HepG2 (cell line): Measurements from ENCODE around the gene MTFP1. TPM values are rescaled to one million over a fixed set of nuclear protein-coding genes. Genes with fewer than 3 reads are reported as not detected.
A peak's percentile ranks its signal among the peaks of the same experiment; 100 is the strongest.

Experiments used
- BHLHE40 ChIP-seq: IDR thresholded peaks from 2 replicates; pipeline ENCODE4 v1.6.1; 2011; ENCODE audit warnings: low read length, improper control_type of control experiment
- BRCA1 ChIP-seq: sonication (generic); formaldehyde crosslinking; IDR thresholded peaks from 2 replicates; pipeline ENCODE4 v1.4.0; 2020; ENCODE audit warnings: missing genetic modification reagents
- CEBPB ChIP-seq: IDR thresholded peaks from 2 replicates; pipeline ENCODE4 v1.6.1; 2011; ENCODE audit warnings: low read depth, low read length, improper control_type of control experiment, borderline replicate concordance
- DDIT3 ChIP-seq: sonication (generic); formaldehyde crosslinking; IDR thresholded peaks from 2 replicates; pipeline ENCODE4 v1.4.0; 2020; ENCODE audit warnings: mild to moderate bottlenecking, missing genetic modification reagents
- FIP1L1 ChIP-seq: fragments of 200-400 bp; formaldehyde crosslinking; IDR thresholded peaks from 2 replicates; pipeline ENCODE4 v1.6.1; 2018; ENCODE audit warnings: low read depth, mild to moderate bottlenecking, low read length, moderate library complexity, borderline replicate concordance; ENCODE audit not compliant: insufficient read depth
- GLI4 ChIP-seq: sonication (generic); formaldehyde crosslinking; IDR thresholded peaks from 2 replicates; pipeline ENCODE4 v1.5.1; 2020; ENCODE audit warnings: missing genetic modification reagents, mild to moderate bottlenecking, moderate library complexity, borderline replicate concordance
- GTF2F1 ChIP-seq: fragments of 150-350 bp; IDR thresholded peaks from 2 replicates; pipeline ENCODE4 v1.6.1; 2014; ENCODE audit warnings: low read length
- HDAC6 ChIP-seq: fragments of 200-600 bp; sonication (generic); IDR thresholded peaks from 2 replicates; pipeline ENCODE4 v1.7.0; 2017; ENCODE audit warnings: mild to moderate bottlenecking, antibody characterized with exemption, low read length, low read depth
- HMGA1 ChIP-seq: sonication (generic); formaldehyde crosslinking; conservative IDR thresholded peaks from 2 replicates; pipeline ENCODE4 v1.4.0; 2020; ENCODE audit warnings: missing genetic modification reagents
- LCORL ChIP-seq, 2 experiments: fragments of 450-650 bp in 1 of 2; sonication (generic) in 1 of 2; formaldehyde crosslinking in 1 of 2; IDR thresholded peaks; 2 replicates each; pipeline versions ENCODE4 v1.5.0 to v1.6.1; 2017 to 2020; ENCODE audit warnings: antibody characterized with exemption in 1 of 2, missing genetic modification reagents in 1 of 2
- MIER3 ChIP-seq: IDR thresholded peaks from 2 replicates; pipeline ENCODE4 v1.6.1; 2016; ENCODE audit warnings: missing compliant biosample characterization, borderline replicate concordance
- MNT ChIP-seq: fragments of 450-650 bp; IDR thresholded peaks from 2 replicates; pipeline ENCODE4 v1.6.1; 2016
- PBX2 ChIP-seq: IDR thresholded peaks from 2 replicates; pipeline ENCODE4 v1.6.1; 2016; ENCODE audit warnings: control low read depth
- PPARG ChIP-seq: conservative IDR thresholded peaks from 2 replicates; pipeline ENCODE4 v1.6.1; 2016; ENCODE audit warnings: missing biosample characterization, missing genetic modification reagents
- RARA ChIP-seq: IDR thresholded peaks from 2 replicates; pipeline ENCODE4 v1.6.1; 2016; ENCODE audit warnings: missing genetic modification reagents, missing compliant biosample characterization
- RCOR2 ChIP-seq: IDR thresholded peaks from 2 replicates; pipeline ENCODE4 v1.6.1; 2016; ENCODE audit warnings: missing biosample characterization, missing genetic modification reagents
- STAG1 ChIP-seq: sonication (generic); formaldehyde crosslinking; IDR thresholded peaks from 2 replicates; pipeline ENCODE4 v1.4.0; 2020; ENCODE audit warnings: missing genetic modification reagents
- ZC3H13 ChIP-seq: sonication (generic); formaldehyde crosslinking; IDR thresholded peaks from 2 replicates; pipeline ENCODE4 v1.8.1; 2023; ENCODE audit warnings: mild to moderate bottlenecking, missing genetic modification reagents, moderate library complexity
- ZFY ChIP-seq: sonication (generic); formaldehyde crosslinking; IDR thresholded peaks from 2 replicates; pipeline ENCODE4 v1.4.0; 2020; ENCODE audit warnings: missing genetic modification reagents
- ZNF101 ChIP-seq: sonication (generic); formaldehyde crosslinking; IDR thresholded peaks from 2 replicates; pipeline ENCODE4 v1.4.0; 2020; ENCODE audit warnings: mild to moderate bottlenecking, low read depth, missing genetic modification reagents, borderline replicate concordance
- ZNF138 ChIP-seq: sonication (generic); formaldehyde crosslinking; IDR thresholded peaks from 2 replicates; pipeline ENCODE4 v1.5.0; 2020; ENCODE audit warnings: mild to moderate bottlenecking, low read depth, missing genetic modification reagents
- ZNF326 ChIP-seq: sonication (generic); formaldehyde crosslinking; IDR thresholded peaks from 2 replicates; pipeline ENCODE4 v1.4.0; 2020; ENCODE audit warnings: missing genetic modification reagents, borderline replicate concordance
- ZNF33A ChIP-seq: sonication (generic); formaldehyde crosslinking; IDR thresholded peaks from 2 replicates; pipeline ENCODE4 v1.5.1; 2020; ENCODE audit warnings: missing genetic modification reagents, mild to moderate bottlenecking, moderate library complexity, borderline replicate concordance
- ZNF431 ChIP-seq: sonication (generic); formaldehyde crosslinking; IDR thresholded peaks from 2 replicates; pipeline ENCODE4 v1.9.0; 2022; ENCODE audit warnings: missing genetic modification reagents, low read depth, mild to moderate bottlenecking, borderline replicate concordance
- ZNF510 ChIP-seq: sonication (generic); formaldehyde crosslinking; IDR thresholded peaks from 2 replicates; pipeline ENCODE4 v1.4.0; 2020; ENCODE audit warnings: low read depth, mild to moderate bottlenecking, missing genetic modification reagents
- ZNF562 ChIP-seq: sonication (generic); formaldehyde crosslinking; IDR thresholded peaks from 2 replicates; pipeline ENCODE4 v1.8.0; 2022; ENCODE audit warnings: missing genetic modification reagents, borderline replicate concordance
- ZNF737 ChIP-seq: sonication (generic); formaldehyde crosslinking; IDR thresholded peaks from 2 replicates; pipeline ENCODE4 v1.5.0; 2020; ENCODE audit warnings: missing genetic modification reagents, mild to moderate bottlenecking, borderline replicate concordance
- ZNF768 ChIP-seq: sonication (generic); formaldehyde crosslinking; IDR thresholded peaks from 2 replicates; pipeline ENCODE4 v1.4.0; 2020; ENCODE audit warnings: missing genetic modification reagents
- ZNF850 ChIP-seq: sonication (generic); formaldehyde crosslinking; conservative IDR thresholded peaks from 2 replicates; pipeline ENCODE4 v1.9.0; 2021; ENCODE audit warnings: mild to moderate bottlenecking, missing genetic modification reagents
- polyA plus RNA-seq, 8 experiments: library from polyadenylated mRNA; depleted of rRNA in 3 of 8; stranded (reverse) in 7 of 8; unstranded in 1 of 8; fragments of >200 nt; fragmentation: Illumina TruSeq in 4 of 8; extraction: Trizol in 4 of 8; gene quantifications; 2 replicates each; pipeline versions ENCODE4 v1.2.1 to v1.2.3, GENCODE V29; 2011 to 2016; ENCODE audit warnings: low read depth in 4 of 8, missing spikeins in 1 of 8, mixed read lengths in 1 of 8; ENCODE audit not compliant: insufficient read depth in 1 of 8
- total RNA-seq, 5 experiments: library from RNA; depleted of rRNA; stranded (reverse); fragments of >200 nt; fragmentation: Illumina TruSeq; extraction: Trizol; gene quantifications; 2 replicates each; pipeline ENCODE4 v1.2.3, GENCODE V29; 2016; ENCODE audit warnings: low read depth in 1 of 5

Gene MTFP1
- total and polyA plus RNA-seq, 2 of the 13 experiments (the other 11 are each of a cell fraction or from before 2014, with no cell fraction given), result 29.5 to 45.6 TPM

- TF ChIP-seq ZNF510 (no peak), ZFY (no peak), ZNF768 (CRISPR knock-in tag) (peak; percentile 100), HMGA1 (CRISPR knock-in tag) (no peak), FIP1L1 (no peak), ZC3H13 (CRISPR knock-in tag) (no peak), PPARG (CRISPR knock-in tag) (no peak), BRCA1 (CRISPR knock-in tag) (no peak), LCORL (IDR thresholded peaks at IDR 0.05) (no peak), LCORL (CRISPR knock-in tag; IDR thresholded peaks at IDR 0.05) (0 out of 2 replicates have a peak, but pooled peaks have one; percentile 5), BHLHE40 (no peak), ZNF850 (CRISPR knock-in tag) (no peak), HDAC6 (no peak), DDIT3 (no peak), ZNF326 (no peak), ZNF562 (no peak), ZNF101 (CRISPR knock-in tag) (no peak), CEBPB (no peak), GLI4 (CRISPR knock-in tag) (no peak), MNT (no peak), PBX2 (no peak), GTF2F1 (no peak), ZNF737 (CRISPR knock-in tag) (no peak), MIER3 (CRISPR knock-in tag) (0 out of 2 replicates have a peak, but pooled peaks have one; percentile 34), ZNF431 (no peak), STAG1 (CRISPR knock-in tag) (peak; percentile 81), RARA (CRISPR knock-in tag) (no peak), ZNF138 (CRISPR knock-in tag) (no peak), ZNF33A (CRISPR knock-in tag) (no peak), RCOR2 (no peak; the same call in 1 of the 2 replicates)
Measured at GRCh38 chr22:30426388-30427353, 1.1 kb downstream of the MTFP1 start (continued).
